NT2/D1 (cell line): Measurements from ENCODE around the gene ADGRL3.

ENCODE experiments used
- SUZ12 ChIP-seq: IDR thresholded peaks from 2 replicates; pipeline ENCODE4 v1.6.1; 2011; ENCODE audit not compliant: insufficient read length, insufficient read depth; ENCODE audit errors: extremely low read depth
- YY1 ChIP-seq: IDR thresholded peaks from 2 replicates; pipeline ENCODE4 v1.6.1; 2011; ENCODE audit not compliant: insufficient read length, insufficient read depth
- ZNF274 ChIP-seq: IDR thresholded peaks from 2 replicates; pipeline ENCODE4 v1.6.1; 2011; ENCODE audit warnings: mild to moderate bottlenecking, low read depth, low read length

DNA sequence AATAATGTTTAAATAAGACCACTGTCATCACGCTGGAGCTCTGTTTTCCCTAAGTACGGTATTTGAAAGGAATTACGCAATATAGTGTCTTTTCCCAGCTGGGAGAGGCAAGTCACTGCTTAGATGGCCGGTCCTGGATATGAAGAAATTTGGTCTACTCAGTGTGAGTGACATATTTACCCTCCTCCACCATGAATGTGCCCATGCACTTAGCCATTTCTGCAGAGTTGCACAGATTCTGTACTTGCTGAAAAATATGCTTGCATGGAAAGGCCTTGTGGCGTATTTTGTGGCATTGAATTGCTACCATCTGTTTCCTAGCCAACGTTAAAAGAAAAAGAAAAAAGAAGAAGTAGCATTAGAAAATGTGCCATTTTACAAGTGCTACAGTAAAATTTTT is 73.1 kb downstream of the ADGRL3 start:
- no peak for TF ChIP-seq YY1
- no peak for TF ChIP-seq ZNF274
- no peak for TF ChIP-seq SUZ12
